HG02759 (cell line): Measurements from ENCODE around the gene TNXB.
"Not testable (repeated sequence)": the region's sequence is repeated elsewhere in the genome, so short reads cannot be mapped to it uniquely, and the experiment has no call there.

ENCODE experiments used
- ATAC-seq: cut with Tn5 transposase; IDR thresholded peaks from one replicate; pipeline ENCODE4 v1.9.1; 2021; ENCODE audit warnings: mild to moderate bottlenecking, moderate library complexity; ENCODE audit not compliant: unreplicated experiment

TNXB gene

DNA sequence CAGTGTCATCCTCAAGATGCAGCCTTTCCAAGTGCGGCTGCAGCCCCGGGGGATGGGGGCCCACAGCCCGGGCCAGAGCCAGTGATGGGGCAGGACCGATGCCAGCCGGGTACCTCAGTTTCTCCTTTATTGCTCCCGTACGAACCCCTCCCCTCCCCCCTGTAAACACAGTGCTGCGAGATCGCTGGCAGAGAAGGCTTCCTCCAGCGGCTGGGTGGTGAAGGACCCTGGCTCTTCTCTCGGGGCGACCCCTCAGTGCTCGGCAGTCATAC lies 68.2 kb downstream of the TNXB start:
- not testable (repeated sequence) for ATAC-seq

DNA sequence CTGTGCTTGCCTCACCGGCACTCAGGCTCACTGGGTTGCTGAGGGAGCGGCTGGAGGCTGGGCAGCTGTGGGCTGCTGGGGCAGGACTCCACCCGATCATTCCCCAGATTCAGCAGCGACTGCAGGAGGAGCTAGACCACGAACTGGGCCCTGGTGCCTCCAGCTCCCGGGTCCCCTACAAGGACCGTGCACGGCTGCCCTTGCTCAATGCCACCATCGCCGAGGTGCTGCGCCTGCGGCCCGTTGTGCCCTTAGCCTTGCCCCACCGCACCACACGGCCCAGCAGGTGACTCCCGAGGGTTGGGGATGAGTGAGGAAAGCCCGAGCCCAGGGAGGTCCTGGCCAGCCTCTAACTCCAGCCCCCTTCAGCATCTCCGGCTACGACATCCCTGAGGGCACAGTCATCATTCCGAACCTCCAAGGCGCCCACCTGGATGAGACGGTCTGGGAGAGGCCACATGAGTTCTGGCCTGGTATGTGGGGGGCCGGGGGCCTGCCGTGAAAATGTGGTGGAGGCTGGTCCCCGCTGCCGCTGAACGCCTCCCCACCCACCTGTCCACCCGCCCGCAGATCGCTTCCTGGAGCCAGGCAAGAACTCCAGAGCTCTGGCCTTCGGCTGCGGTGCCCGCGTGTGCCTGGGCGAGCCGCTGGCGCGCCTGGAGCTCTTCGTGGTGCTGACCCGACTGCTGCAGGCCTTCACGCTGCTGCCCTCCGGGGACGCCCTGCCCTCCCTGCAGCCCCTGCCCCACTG lies 68.7 kb downstream of the TNXB start:
- not testable (repeated sequence) for ATAC-seq

DNA sequence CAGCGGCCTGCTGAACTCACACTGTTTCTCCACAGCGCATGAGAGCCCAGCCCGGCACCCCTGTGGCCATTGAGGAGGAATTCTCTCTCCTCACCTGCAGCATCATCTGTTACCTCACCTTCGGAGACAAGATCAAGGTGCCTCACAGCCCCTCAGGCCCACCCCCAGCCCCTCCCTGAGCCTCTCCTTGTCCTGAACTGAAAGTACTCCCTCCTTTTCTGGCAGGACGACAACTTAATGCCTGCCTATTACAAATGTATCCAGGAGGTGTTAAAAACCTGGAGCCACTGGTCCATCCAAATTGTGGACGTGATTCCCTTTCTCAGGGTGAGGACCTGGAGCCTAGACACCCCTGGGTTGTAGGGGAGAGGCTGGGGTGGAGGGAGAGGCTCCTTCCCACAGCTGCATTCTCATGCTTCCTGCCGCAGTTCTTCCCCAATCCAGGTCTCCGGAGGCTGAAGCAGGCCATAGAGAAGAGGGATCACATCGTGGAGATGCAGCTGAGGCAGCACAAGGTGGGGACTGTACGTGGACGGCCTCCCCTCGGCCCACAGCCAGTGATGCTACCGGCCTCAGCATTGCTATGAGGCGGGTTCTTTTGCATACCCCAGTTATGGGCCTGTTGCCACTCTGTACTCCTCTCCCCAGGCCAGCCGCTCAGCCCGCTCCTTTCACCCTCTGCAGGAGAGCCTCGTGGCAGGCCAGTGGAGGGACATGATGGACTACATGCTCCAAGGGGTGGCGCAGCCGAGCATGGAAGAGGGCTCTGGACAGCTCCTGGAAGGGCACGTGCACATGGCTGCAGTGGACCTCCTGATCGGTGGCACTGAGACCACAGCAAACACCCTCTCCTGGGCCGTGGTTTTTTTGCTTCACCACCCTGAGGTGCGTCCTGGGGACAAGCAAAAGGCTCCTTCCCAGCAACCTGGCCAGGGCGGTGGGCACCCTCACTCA lies 69.5 kb downstream of the TNXB start:
- ATAC-seq = not testable (repeated sequence)

GRCh38 chr6:32038878-32039277 lies 70.3 kb downstream of the TNXB start:
- ATAC-seq = not testable (repeated sequence)

DNA sequence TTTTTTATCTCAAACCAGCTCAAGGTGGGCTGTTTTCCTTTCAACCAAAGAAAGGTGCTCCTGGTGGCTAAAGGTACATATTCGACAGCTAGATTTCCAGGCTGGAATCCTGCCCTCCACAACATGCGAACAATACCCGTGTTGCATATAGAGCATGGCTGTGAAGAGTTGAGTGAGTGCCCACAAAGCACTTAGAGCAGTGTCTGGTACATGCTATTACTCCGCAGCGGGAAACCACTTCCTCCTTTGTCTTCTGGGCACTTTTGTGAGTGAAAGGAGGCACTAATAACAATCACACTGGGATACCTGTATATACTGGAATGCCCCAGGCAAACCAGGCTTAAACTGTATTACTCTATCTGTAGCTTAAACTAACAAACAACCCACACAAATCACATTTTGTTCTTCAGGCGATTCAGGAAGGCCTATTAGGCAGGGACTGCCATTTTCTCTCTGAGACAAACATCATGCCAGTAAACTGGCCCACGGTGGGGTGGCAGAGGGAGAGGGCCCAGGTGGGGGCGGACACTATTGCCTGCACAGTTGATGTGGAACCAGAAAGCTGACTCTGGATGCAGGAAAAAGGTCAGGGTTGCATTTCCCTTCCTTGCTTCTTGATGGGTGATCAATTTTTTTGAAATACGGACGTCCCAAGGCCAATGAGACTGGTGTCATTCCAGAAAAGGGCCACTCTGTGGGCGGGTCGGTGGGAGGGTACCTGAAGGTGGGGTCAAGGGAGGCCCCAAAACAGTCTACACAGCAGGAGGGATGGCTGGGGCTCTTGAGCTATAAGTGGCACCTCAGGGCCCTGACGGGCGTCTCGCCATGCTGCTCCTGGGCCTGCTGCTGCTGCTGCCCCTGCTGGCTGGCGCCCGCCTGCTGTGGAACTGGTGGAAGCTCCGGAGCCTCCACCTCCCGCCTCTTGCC lies 71.3 kb downstream of the TNXB start, which contains the start of gene CYP21A2:
TSS of gene CYP21A2 (plus strand) at position 818 of the 927 bp plus-strand sequence. CDS start at position 826, 8 bp downstream.
- not testable (repeated sequence) for ATAC-seq

DNA sequence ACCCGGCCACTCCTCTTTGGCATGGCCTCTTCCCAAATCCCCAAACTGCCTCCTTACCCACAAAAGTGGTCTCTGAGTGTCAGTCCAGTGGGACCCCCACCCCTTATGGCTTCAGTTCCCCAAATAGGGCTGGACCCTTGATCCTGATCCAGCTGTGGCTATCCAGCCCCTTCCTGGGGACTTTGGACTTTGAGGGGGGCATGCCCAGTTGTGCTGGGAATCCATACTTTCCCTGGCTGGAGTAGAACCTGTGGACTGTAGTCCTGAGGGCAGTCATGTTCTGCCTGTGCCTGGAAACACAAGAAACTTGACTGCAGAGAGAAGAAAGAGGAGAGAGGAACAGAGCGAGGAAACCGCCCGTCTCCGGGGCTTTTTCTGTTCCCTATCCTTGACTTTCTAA lies 72.0 kb downstream of the TNXB start:
- ATAC-seq = not testable (repeated sequence)

DNA sequence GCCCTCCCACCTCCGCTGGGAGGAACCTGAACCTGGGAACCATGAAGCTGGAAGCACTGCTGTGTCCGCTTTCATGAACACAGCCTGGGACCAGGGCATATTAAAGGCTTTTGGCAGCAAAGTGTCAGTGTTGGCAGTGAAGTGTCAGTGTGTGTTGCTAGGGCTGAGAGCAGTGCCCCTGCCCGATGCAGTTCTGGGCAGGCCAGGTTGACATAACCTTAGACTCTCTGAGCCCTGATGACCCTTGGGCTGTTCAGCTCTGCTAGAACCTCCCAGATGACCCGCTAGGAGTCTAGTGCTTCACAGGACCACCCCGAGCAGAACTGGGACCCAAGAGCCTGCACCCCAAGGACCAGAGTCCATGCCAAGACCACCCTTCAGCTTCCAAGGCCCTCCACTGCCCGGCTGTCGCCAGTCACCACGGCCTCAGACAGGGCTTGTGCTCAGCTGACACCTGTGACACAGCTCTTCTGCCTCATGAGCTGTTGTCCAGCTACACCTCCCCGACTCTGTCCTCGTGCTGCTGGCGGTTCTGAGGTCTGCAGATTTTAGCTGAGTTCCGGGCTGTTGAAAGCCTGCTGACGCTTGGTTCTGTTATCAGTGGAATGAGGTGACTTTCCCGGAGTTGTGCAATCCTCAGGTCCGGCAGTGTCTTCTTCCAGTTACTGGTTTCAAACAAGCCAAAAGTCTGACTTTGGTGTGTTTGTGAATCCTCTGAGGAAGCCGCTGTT lies 73.7 kb downstream of the TNXB start:
- not testable (repeated sequence) for ATAC-seq

- ATAC-seq = not testable (repeated sequence)
These were observed 79.6 kb downstream of the TNXB start for GRCh38 chr6:32029553-32029952.

- not testable (repeated sequence) for ATAC-seq
These were observed 80.5 kb downstream of the TNXB start for GRCh38 chr6:32028631-32029030.

DNA sequence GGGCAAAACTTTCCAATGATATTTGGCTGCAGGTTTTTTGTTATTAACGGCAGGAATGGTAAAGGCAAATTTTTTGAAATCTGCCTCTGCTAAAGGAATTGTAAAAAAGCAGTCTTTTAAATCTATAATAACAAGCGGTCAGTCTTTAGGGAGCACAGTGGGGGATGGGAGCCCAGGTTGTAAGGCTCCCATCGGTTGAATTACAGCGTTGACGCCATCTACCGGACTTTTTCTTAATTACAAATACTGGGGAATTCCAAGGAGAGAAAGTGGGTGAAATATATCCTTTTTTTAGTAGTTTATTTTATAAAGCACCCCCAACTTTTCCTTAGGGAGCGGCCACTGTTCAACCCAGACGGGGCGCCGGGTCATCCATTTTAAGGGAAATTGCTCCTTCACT lies 87.0 kb downstream of the TNXB start:
- ATAC-seq = not testable (repeated sequence)

- ATAC-seq = not testable (repeated sequence)
These were observed 94.6 kb downstream of the TNXB start, which contains the start of gene C4B for GRCh38 chr6:32014547-32014946. C4B (plus strand) TSS chr6:32014795; CDS start chr6:32014846, 51 bp downstream.

DNA sequence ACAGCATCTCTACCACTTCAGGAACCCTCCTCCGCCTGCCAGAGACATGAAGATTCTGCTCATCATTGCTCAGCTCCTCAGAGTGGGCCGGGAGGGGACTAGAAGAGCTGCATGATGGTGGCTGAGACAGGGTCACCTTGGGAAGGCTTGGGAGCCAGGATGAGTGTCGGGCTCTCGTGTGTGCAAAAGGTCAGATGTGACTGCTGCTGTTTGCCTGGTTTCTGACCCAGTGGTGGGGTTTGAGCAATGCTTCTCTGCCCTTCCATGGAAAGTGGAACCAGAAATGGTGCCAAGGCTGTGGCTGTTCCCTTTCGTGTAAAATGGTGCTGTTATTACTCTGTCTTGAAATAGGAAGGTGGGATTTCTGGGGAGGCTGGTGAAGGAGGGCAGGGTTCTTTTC lies 95.4 kb downstream of the TNXB start:
- ATAC-seq = not testable (repeated sequence)

GRCh38 chr6:32012941-32013617 lies 96.1 kb downstream of the TNXB start:
- not testable (repeated sequence) for ATAC-seq

DNA sequence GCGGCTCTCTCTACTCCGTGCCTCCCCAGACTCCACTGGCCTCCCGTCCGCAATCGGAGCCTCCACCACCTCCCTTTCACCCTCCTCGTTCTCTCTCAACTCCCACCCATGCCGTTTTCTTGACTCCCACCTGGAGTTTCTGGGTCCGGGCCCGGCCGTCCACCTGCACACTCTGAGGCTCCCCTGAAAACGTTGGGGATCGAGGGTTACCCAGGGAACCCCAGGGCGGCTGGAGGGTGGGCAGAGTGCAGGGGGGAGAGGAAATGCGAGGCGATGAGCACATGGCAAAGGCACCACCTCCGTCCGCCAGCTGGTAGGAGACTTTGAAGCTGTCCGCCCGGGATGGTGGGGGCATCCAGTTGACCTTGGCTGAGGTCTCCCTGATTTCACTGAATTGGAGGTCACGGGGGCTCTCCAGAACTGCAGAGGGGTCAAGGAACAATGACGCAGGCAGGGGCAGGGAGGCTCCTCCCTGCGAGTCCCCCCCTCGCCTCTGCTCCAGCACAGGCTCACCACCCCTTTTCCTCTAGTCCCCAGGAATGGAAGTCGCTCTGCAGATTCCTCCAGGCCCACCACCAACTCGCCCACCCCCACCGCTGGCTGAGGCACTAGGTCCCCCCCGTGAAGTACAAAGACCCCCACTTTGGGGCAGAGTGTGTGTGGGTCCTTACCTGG lies 98.1 kb downstream of the TNXB start:
- ATAC-seq = not testable (repeated sequence)

DNA sequence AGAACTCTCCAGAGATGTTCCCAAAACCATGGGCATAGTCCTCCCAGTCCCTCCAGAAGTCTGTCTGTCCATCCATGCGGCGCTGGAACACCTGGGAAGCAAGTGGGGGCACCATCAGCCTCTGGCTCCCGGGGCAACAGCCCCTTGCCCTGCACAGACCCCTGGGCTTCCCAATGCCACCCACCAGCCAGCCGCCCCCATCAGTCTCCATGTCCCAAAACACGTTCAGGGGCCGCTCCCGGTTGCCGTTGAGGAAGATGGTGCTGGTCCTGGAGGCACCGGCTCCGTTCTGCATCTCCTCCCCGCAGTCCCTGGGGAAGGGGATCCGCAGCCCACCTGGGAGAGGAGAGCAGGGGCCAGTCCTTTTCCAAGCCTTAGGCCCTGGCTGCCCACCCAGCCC lies 99.6 kb downstream of the TNXB start:
- not testable (repeated sequence) for ATAC-seq

DNA sequence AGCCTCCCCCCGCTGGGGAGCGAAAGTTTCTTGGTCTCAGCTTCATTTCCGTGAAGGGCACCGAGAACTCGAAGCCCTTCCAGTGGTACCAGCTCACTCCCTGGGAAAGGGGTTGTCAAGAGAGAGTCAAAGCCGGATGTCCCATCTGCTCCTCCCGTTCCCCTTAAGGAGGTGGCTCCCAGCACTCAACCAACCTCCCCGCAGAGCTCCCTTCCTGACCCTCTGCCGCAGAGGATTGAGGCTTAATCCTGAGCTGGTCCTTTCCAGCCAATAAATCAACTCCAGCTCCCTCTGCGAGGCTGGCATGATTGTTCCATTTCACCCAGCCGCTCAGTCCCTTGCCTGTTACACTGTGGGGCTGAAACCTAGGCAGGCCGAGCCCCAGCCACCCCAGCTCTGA lies 100.5 kb downstream of the TNXB start:
- not testable (repeated sequence) for ATAC-seq

DNA sequence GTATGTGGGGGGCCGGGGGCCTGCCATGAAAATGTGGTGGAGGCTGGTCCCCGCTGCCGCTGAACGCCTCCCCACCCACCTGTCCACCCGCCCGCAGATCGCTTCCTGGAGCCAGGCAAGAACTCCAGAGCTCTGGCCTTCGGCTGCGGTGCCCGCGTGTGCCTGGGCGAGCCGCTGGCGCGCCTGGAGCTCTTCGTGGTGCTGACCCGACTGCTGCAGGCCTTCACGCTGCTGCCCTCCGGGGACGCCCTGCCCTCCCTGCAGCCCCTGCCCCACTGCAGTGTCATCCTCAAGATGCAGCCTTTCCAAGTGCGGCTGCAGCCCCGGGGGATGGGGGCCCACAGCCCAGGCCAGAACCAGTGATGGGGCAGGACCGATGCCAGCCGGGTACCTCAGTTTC lies 101.1 kb downstream of the TNXB start:
- not testable (repeated sequence) for ATAC-seq

GRCh38 chr6:32007086-32007485 lies 102.1 kb downstream of the TNXB start:
- ATAC-seq = not testable (repeated sequence)
